OCI-LY3 (cell line): ENCODE data around the gene DIPK1A.
A peak's percentile ranks its signal among the peaks of the same experiment; 100 is the strongest.

Experiments
- CTCF ChIP-seq: fragments of 200-600, 300-600 bp; sonication (generic); IDR thresholded peaks from 2 replicates; pipeline ENCODE4 v1.5.1; 2014; ENCODE audit warnings: antibody characterized with exemption, low read length, low read depth
- EZH2phosphoT487 ChIP-seq: fragments of 200-600 bp; shearing (Covaris generic); IDR thresholded peaks from 2 replicates; pipeline ENCODE4 v1.6.1; 2018; ENCODE audit warnings: antibody characterized with exemption, mixed run types, low read depth

GRCh38 chr1:92858564-92859399 is 102.5 kb downstream of the DIPK1A start:
- peak; percentile 96 for TF ChIP-seq CTCF
- no peak for TF ChIP-seq EZH2phosphoT487
